Liver (tissue), 3 donors: ENCODE results near the gene SLC34A3.

Experiments
- CTCF ChIP-seq: fragments of 150-350 bp; IDR thresholded peaks from 2 replicates; pipeline ENCODE4 v1.5.1; 2017; ENCODE audit warnings: improper control_type of control experiment, low read depth, low read length; ENCODE audit not compliant: missing input control
- HNF4A ChIP-seq, 2 donors: conservative IDR thresholded peaks; 2 replicates each; pipeline ENCODE4 v1.6.1; 2016; ENCODE audit warnings: antibody characterized with exemption in 2 of 2, mild to moderate bottlenecking in 2 of 2
- MAX ChIP-seq: IDR thresholded peaks from 2 replicates; pipeline ENCODE4 v1.6.1; 2016; ENCODE audit warnings: antibody characterized with exemption
- RAD21 ChIP-seq, 2 donors: IDR thresholded peaks; 2 replicates each; pipeline ENCODE4 v1.6.1; 2016; ENCODE audit warnings: antibody characterized with exemption in 2 of 2, mild to moderate bottlenecking in 2 of 2
- ZBTB33 ChIP-seq: IDR thresholded peaks from 2 replicates; pipeline ENCODE4 v1.6.1; 2016; ENCODE audit warnings: antibody characterized with exemption
- donor health status: healthy.
- donor health status: healthy.

DNA sequence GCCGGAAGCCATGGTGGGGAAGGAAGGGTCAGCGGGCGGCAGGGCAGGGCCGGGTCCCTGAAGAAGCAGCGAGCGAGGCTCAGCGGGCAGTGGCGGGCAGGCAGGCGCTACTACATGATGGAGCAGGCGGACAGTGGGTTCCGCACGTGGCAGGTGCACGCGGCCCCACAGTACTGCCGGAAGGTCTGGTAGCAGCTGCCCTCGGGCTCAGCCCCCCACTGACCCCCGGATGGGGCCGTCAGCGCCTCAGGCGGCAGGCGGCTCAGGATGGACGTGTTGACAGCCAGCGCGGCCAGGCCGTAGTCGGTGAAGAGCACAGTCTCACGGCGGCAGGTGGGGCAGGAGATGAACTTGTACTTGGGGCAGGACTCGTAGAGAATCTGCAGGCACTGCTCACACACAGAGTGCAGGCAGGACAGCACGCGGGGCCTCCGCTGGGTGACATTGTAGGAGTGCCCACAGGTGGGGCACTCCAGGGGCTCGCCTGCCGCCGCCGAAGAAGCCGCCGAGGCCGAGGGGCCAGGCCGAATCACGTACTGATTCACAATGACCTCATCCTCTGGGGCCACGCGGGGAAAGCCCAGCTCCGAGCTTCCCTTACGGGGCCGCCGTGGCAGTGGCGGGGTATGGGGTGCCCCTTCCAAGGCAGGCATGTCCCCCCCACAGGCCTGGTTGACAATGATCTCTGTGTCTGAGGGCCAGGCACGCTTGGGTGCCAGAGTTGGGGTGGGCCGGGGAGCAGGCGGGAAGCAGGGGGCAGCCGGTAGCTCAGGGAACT lies 10.2 kb upstream of the SLC34A3 start:
- TF ChIP-seq CTCF (no peak), RAD21 (IDR thresholded peaks at IDR 0.05) (no peak), MAX (no peak), ZBTB33 (no peak), HNF4A (conservative IDR thresholded peaks at IDR 0.05) (no peak)
